ENCODE results near the gene MAOB.

MAOB gene

DNA sequence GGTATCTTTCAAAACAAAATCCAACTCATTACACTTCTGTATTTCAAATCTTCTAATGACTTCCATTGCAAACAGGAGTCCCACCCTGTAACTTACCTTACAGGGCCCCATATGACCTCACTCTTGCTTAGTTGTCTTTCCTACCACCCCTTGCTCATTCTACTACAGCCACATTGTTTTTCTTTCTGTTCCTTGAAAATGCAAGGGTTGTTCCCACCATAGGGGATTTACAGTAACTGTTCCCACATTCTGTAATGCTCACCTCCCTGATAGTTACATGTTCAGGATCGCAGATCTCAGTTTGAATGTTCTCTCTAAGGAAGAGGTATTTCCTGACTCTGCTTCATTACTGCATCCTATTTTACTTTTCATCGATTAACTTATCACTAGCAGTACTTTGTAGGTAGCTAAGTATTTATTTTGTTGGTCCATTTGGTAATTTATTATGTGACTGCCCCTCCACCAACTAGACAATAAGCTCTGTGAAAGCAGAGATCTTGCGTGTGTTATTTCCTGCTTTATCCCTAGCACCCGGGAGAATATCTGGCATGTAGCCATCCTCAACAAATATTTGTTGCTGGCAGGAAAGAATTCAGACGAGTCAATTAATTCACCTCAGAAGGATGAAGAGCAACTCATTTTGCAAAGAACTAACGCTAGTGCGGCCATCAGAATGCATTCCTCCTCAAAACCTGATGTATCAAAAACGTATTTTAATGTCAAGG, 21.4 kb downstream of the MAOB start:
- DNase-seq: no peak

DNA sequence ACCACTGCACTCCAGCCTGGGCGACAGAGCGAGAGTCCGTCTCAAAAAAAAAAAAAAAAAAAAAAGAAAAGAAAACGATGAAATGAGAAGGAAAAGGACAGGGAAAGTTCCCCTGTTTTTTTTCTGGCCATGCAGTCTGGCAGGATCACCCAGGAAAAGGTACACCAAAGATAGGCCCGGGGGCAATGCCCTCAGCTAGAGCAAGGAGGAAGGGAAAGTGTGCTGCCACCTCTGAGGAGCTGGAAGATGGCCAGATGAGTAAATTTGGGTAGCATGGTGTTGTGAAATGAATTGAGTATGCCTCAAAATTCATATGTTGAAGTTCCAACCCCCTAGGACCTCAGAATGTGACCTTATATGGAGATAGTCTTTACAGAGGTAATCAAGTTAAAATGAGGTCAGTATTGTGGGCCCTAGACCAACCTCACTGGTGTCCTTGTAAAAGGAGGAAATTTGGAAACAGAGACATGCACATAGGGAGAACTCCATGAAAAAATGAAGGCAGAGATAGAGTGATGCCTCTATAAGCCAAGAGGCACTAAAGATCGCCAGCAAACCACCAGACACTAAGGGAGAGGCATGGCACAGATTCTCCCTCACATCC, 28.9 kb downstream of the MAOB start:
- no peak for DNase-seq

DNA sequence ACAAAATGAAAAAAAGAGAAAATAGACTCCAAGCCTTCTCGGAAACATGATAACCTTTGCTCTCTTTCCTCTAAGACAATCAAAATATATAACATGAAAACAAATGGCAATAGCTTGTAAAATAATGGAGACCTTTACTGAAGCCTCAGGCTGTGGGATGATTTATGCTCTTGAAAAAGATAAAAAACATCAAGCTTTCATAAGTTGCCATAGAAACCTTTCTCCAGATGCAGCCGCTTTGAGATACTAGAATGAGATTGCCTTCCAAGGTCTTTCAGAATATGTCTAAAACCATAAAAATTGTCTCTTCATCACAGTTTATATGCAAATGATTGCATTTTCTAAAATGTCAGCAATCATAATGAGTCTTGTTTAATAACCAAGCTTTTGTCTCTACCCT, 31.6 kb downstream of the MAOB start:
- DNase-seq: no peak

DNA sequence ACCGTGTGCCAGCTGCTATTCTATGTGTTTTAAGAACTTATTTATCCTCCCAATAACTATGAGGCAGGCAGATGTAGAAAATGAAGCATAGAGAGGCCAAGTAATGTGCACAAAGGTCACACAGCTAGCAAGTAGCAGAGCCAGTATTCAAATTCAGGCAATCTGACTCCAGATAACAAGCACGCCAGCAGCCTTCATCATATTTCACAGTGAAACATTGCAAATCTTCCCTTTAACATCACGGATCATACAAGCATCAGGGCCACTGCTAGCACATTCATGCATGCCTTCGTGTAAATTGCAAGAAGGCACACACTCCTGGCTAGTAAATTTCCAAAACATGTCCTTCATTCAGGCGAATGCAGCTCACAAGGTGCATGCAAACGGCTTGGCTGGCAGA, 33.1 kb downstream of the MAOB start:
- DNase-seq: no peak

DNA sequence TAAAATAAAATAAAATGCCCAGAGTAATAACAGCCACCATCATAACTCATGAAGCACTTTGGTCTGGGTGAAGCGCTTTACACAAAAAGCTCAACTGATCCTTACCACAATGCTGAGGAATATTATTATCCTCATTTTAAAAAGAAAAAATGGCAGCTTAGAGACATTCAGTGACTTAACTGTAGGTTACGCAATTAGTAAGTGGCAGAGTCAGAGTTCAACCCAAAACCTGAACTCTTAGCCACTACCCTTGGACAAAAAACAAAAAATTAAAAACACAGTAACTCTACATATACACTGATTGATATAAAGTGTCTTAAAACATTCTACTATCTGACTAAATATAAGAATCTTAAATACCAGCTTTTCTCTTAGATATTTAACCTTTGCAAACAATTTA, 34.9 kb downstream of the MAOB start:
- DNase-seq: no peak

DNA sequence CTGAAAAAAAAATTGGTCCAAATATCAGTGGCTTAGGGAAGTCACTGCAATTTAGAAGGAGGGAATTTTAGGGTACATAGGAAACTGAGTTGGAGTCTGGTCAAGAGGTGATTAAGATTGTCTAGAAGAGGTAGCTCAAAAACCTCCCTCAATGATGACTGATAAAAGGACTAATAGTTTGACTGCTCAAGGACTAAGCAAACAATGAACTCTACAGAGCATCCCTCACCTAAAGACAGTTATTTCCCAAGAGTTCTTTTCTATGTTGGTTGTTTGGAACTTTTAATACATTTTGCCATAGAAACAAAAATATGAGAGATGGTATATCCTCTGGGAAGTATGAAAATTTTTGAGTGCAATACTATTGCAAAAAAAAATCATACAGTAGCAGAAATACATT, 35.7 kb downstream of the MAOB start:
- DNase-seq: no peak

DNA sequence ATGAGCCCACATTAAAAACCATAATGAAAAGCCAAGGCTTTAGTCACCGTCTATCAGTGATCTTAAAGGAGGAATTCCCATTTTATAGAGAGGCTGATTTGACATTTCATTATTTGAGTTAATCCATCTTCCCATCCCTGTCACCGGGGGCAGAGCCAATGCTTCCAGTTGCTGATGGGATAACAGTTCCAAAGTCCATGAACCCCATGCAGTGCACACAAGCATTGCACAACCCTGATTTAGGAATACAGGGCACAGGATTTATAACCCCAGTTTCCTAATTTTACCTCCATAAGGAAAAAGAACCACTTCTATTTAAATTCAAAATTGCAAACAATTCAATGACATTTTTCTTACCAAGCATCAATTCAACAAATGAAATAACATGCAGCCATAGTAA, 36.5 kb downstream of the MAOB start:
- DNase-seq: no peak

DNA sequence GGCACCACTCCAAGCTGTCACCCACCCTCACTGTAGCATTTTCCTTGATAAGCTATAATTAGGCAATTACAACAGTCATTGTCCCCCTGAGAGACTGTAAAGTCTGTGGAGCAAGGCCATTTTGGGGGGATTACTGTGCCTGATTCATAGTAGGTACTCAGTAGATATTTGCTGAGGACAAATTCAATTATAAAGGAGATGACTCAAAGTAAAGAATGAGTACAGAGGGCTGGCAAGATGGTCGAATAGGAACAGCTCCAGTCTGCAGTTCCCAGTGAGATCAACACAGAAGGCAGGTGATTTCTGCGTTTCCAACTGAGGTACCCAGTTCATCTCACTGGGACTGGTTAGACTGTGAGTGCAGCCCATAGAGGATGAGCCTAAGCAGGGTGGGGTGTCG, 42.0 kb downstream of the MAOB start:
- DNase-seq: no peak

DNA sequence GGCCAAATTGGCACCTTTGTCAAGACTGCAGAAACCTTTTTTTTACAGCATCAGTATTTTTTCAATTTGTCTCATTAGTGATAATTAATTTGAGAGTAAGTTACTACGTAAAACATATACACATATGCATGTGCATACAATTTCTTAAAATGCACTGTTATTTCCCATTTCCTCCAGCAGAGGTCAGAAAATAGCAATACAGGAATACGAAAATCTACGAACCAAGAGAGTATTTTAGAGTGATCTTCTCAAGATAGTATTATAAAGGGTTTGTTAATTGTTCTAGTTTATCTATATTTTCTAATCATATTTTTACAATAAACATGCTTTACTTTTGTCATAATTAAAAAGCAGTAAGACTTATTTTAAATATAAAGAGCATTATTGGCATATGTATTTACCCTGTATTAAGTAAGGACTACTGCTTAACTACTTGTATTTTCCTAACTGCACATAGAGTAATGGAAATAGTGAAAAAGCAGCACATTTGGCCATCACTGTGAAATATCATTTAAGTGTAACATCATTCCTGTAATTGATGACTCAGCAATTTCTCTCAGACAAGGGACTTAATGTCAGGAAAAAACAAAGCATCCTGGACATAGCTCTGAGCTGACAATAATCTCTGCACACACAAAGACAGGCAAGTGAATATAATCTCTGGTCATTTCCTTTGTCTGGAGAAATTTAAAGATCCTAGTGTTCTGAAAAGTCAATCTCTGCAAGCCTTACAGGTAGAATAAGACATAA, 45.6 kb downstream of the MAOB start:
- DNase-seq: no peak

DNA sequence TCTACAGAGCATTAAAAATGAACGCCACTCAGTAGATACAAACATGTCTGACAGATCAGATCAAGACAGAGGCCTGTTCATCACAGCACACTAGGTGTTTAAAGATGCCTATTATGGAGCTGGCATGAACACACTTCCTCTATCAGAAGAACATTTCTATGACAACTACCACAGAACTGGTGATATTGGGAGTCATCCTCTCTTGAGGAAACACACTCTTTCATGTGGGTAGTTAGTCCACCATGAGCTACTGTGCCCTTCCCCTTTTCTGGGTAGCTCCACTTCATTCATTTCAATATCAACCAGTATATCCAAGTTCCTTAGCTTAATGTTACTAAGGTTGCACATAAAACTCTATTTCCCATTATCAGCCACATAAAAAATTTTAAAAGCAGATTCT, 46.7 kb downstream of the MAOB start:
- no peak for DNase-seq

DNA sequence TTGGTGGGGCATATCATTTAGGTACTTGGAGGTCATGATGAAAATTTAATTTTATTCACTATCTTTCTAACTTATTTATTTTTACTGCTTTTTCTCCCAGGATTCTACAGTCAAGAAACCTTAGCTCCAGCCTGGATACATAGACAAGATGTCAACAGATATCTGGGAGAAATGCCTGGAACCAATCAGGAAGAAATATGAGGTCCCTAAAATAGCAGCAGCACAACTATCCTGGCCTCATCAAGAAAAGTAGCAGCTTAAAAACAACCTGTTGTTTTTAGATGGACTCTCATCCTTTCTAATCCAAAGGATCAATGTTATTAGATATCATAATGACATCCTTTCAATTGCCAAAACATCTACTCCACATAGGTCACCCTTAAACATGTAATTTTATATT, 54.5 kb downstream of the MAOB start:
- no peak for DNase-seq

DNA sequence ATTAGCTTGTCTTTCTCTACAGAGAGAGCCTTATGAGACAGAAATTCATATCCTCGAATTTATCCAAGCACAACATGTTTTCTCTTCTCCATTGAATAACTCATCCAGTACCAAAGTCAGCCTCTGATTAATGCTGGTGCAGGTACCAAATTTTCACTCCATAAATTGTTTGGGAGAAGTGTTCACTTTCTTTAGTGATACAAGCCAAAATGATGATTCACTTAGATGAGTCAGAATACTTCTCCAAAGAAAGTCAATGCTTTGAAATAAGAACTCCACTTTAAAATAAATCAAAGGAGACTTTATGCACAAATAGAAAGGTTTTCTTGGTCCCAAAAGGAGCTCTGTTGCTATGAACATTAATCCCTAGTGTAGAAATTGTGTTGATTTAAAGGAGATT, 60.2 kb downstream of the MAOB start:
- DNase-seq: no peak

DNA sequence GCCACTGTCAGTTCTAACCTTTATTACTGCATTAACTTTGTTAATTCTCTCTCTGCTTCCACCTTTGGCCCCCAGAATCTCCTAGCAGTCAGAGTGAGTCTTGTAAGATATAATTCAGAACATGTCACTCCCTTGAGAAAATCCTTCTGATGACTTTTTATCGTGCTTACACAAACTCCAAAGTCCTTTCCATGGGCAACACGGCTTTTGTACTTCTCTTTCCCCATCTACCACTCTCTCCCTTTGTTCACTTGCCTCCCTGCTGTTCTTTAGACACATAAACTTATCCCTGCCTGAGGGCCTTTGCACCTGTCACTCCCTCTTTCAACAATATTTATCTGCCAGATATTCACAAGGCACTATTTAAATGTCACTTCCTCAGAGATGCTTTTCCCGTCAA, 64.8 kb downstream of the MAOB start:
- no peak for DNase-seq

DNA sequence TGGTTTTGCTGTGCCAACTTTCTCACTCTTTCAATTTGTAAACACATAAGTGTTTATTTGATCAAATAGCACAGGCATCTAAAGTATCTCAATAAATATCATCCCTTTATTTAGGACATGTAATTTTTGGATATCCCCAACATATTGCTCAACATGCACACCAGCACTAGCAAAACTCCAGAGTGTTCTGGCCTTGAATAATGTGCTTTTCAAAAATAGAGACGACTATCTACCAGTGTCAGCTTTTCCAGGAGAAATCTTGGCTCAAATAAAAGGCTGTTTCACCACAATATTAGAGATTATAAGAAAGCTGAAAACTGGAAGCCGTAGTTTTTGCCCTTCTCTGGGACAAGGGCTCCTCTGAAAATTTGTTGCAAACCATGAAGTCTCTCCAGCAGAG, 67.0 kb downstream of the MAOB start:
- DNase-seq: no peak

DNA sequence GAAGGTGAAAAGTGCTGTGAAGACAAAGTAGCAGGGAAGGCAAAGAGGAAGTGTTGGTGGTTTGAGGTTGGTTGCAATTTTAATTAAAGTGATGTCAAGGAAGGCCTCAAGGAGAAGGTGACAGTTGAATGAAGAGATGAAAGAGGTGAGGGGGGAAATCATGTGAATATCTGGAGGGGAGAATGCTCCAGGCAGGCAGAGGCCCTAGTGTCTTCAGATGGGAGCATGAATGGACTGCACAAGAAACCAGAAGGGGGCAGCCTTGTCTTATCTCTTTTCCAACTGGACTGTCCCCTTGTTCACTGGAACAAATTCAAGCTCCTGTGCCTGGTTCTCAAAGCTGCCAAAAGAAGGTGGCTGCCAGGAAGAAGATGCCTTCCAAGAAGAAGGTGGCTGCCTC, 68.4 kb downstream of the MAOB start:
- DNase-seq: no peak

DNA sequence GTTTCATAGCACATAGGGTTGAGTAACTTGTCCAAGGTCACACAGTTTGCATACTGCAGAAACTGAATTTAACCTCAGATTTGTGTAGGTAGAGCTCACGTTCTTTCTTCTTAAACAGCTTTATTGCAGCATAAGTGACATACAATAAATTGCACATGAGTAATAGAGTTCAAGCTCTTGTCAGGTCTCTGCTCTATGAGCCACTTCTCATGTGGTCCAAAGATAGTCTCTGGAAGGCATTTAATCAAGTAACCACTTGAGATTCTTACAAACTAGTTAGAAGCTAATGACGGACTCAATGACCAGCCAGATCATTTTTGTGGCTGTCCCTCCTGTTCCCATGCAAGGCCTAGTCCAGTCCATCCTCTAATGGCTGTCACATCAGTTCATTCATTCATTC, 68.9 kb downstream of the MAOB start:
- DNase-seq: no peak

DNA sequence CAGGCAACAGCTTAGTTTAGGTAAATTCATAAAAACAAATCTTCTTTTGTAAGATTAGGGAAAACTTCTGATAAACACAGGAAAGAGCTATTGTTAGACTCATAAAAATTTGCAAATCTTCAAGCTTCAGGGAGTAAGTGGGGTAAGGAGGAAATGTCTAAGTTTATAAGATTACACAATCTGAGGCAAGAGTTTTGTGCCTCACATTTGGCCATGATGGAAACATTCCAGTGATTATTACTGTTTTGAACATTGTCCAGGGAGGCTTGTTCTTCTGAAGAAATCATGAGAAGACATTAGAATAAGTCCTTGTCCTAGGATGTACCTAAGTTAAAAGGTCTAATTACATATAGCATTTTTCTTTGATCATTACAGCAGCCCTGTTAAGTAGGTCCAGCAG, 72.8 kb downstream of the MAOB start:
- no peak for DNase-seq

DNA sequence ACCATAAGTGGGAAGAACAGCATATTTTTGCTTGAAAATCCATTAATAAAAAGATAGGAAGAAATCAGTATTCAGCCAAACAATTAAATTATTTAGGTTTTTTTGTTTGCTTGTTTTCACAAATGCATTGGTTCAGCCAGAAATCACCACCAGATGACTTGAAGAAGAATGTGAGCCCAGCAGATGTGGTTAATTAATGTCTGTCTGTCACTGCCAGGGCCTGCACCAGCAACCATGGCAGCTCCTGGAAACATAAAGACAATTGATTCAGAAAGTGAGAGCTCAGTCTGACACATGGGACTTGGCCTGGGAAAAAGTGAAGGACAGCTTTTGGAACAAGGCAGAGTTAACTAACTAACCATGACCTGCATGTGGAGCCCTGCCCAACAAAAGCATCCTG, 74.0 kb downstream of the MAOB start:
- no peak for DNase-seq

DNA sequence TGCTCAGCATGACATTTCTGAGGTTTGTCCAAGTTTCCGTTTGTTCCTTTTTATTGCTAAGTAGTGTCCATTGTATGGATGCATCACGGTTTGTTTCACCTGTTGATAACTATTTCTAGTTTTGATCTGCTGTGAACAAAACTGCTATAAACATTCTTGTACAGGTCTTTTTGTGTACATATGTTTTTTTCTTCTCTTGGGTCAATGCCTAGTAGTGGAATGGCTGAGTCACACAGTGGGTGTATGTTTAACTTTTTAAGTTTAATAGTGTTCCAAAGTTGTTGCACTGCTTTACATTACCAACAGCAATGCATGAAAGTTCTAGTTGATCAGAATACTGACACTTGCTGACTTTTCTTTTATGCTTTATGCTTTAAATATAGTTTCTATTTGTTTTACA, 76.7 kb downstream of the MAOB start:
- no peak for DNase-seq

DNA sequence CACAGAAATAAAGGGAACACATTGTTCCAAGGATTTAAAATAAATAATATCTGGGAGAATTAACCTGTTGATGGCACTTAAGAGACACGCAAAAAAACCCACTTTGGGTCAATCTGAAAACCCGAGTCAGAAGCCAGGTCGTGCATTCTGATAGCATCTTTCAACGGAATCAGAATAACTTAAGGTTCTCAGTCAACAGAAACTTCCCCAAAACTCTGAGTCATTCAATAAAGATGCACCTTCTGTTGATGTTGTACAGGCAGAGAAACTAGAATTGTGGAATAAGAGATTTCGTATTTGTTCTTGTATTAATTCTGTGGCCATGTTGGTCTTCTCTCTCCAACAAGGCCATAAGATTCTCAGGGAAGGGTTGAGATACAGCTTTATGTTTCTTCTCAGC, 78.2 kb downstream of the MAOB start:
- DNase-seq: no peak

DNA sequence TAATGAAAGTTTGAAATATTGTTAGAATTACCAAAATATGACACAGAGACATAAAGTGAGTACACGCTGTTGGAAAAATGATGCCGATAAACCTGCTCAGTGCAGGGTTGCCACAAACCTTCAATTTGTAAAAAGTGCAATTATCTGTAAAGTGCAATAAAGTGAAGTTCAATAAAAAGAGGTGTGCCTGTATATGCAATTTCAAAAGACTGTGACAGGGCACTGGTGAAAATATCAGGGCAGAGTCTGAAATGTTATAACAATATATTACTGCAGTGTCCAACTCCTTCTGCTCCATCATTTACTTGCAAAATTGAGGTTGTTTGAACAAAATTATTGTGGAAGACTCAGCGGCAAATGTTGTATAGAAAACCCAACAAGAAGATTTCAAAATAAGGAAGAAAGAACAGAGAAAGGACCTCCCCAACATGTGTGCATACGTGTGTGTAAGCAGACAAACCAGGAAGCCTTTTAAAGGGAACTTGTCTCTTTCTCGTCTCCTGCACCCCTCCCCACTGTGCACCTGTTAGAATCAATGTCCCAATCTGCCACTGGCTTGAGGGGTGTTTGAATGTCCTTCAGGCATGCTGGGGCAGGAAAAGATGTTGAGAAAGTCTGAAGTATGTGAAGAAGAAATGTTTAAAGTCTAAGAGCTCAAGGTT, 96.2 kb downstream of the MAOB start:
- no peak for DNase-seq

DNA sequence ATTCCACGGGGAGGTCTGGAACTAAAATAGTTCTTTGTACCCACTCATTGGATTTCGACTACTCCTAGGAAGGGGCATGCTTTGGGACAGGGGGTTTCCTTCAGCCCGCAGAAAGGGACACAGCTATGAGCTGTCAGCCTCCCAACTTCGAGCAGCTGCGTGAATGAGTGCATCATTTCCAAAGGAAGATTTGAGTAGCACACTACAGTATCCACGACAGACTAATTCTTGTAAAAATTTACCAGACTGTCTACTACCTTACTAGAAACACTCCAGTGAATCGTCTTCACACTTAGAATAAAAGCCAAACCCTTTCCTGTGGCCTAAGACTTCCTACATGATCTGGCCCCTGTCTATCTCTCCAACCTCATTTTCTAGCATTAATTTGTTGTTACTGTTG, 124.2 kb downstream of the MAOB start:
- no peak for DNase-seq

DNA sequence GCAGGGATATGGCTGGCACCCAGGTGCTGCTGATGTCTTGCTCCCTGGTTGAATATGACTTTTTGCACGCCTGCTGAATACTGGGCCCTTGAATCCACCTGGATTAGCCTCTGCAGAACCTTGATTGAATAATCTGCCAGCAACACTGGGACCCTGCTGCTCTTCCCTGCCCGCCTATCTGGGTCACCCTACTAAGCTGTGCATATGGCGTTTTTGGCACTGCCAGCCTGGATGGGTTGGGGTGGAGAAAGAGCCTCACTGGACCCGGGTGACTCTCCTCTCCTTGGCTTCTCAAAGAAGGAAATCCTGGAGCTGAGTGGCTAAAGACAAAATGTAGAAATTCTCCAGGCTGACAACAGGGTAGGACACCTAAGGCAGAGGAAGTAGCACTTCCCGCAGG, 126.2 kb downstream of the MAOB start:
- no peak for DNase-seq

DNA sequence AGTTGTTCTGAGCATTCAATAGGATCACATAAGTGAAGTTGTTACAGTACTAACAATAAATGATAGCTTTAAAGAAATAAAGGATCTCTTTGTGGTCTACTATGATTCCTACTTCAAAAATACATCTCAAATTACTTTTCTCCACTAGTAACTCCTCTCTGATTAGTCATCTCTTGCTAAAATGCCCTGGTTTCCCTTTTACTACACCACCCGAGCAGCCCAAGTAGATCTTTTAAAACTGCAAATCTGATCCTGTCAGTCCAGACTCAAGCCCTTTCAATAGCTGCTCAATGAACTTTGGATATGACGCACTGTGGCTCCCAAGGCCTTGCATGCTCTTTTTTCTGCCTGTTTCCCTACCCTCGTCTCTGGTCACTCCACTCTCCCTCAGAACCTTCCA, 128.6 kb downstream of the MAOB start:
- DNase-seq: no peak

Measured in NCI-H1048 (cell line).